GM21447 (cell line): ENCODE measurements around the gene TRIM17.

Experiments
- ATAC-seq: cut with Tn5 transposase; IDR thresholded peaks from one replicate; pipeline ENCODE4 v1.9.1; 2021; ENCODE audit not compliant: unreplicated experiment

Gene TRIM17

DNA sequence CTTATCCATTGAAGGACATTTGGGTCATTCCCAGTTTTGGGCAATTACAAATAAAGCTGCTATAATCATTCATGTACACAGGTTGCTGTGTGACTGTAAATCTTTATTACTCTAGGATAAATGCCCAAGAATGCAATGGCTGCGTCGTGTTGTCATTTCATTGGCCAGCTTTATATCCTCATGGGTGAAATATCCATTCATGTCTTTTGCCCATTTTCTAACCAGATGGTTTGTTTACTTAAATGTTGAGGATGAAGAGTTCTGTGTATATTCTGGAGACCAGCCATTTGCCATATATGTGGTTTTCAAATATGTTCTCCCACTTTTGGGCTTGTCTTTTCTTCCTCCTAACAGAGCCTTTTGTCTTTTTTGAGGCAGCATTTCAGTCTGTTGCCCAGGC, 35.3 kb downstream of the TRIM17 start:
- no peak for ATAC-seq

DNA sequence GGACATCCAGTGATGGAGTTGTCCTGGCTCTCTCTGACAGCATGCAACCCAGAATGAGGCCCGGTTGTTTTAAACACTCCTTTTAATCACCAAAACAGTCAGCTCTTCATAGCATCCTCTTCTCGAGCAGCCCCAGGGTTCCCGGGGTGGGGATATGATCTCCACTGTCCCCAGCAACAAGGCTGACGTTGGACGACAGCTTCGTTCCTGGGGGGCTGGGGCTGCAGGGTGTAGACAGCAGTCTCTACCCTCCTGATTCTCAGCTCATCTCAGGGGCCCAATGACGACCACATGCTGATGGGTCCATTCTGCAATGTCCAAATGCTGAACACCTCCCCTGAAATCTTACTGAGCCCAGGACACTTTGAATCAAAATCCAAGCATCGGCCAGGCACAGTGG, 37.0 kb downstream of the TRIM17 start:
- ATAC-seq: no peak

DNA sequence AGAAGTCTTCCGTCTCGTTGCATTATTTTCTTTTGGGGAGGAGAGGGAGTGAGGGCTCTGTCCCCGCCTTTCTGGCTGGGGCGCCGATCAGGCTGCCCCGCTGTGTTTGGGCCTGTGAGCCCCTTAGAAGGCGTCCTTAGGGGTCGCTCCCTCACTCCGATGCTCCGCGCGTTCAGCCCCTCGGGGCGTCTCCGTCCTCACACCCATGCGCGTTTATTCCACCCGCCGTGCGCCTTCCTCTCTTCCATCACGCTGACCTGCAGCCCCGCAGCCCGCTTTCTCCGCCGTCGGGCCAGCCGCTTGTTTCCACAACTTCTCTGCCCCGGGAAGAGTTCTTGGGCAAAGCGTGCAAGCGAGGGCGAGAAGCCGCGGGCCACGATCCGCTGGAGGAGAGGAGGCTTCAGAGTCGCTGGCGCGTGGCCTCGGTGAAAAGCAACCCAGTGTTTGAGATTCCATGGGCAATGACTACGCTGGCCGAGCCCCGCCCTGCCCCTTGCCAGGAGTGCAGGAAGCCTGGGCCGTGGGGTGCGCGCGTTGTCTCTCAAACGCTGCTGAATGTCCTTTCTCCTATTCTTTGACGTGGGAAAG, 37.7 kb downstream of the TRIM17 start:
- no peak for ATAC-seq

DNA sequence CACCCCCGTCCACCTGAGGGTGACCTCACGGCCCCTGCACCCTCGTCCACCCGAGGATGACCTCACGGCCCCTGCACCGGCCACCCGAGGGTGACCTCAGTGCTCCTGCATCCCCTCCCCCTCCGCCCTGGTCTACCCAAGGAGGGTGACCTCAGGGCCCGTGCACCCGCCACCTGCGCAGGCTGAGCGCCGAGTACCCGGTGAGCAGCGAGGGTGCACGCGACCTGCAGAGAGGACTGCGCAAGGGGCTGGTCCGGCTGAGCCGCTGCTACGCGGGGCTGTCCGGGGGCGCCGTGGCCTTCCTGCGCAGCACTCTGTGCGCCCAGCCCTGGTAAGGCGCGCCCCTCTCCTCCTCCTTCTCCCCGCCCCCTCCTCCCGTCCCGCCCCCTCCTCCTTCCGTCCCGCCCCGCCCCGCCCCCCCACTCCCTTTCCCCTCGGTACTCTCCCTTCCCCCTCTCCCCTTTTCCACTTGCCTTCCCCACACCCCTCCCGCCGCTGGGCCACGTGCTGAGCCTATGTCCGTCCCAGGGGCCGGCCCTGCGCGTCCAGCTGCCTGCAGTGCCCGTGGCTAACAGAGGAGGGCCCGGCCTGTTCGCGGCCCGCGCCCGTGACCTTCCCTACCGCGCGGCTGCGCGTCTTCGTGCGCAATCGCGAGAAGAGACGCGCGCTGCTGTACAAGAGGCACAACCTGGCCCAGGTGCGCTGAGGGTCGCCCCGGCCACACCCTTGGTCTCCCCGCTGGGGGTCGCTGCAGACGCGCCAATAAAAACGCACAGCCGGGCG, 38.4 kb downstream of the TRIM17 start:
- no peak for ATAC-seq

DNA sequence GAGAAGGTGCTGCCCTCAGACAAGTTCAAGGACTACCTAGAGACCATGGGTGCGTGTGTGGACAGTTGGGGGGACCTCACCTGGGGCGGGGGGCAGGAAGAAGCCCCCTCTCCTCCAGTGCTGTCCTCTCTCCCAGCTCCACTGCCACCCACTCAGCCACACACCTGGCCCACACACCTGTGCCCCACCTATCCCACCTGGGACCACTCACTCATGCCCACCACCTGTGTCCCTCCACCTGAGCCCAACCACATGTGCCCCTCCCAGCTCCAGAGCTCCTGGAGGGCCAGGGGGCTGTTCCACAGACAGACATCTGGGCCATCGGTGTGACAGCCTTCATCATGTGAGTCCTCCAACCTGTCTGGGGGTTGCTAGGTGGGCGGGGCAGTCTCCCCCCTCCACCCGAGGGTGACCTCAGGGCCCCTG, 39.0 kb downstream of the TRIM17 start:
- no peak for ATAC-seq

DNA sequence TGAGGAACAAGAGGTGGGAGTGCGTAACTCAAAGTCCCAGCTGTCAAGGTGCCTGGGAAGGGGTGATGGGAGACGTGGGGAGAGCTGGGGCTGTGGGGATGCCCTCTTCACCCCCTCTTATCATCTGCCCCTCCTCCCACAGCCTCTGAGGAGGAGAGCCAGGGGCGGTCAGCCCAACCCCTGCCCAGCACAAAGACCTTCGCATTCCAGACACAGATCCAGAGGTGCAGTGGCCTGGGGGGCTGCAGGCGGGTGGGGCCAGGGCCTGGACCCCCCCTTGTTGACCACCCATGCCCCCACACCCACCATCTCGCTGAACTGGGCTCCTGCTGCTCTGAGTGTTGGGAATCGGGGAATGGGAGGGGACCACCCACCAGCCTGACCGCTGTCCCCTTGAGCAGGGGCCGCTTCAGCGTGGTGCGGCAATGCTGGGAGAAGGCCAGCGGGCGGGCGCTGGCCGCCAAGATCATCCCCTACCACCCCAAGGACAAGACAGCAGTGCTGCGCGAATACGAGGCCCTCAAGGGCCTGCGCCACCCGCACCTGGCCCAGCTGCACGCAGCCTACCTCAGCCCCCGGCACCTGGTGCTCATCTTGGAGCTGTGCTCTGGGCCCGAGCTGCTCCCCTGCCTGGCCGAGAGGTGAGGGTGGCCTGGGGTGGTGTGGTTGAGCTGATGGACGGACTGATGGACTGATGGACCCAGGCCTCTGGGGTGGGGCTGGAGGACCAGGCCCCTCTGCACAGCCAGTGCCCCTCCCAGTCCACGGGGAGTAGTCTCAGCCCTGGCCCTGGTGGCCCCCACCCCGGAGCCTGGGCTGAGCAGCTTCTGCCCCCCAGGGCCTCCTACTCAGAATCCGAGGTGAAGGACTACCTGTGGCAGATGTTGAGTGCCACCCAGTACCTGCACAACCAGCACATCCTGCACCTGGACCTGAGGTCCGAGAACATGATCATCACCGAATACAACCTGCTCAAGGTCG, 39.7 kb downstream of the TRIM17 start:
- ATAC-seq: no peak

DNA sequence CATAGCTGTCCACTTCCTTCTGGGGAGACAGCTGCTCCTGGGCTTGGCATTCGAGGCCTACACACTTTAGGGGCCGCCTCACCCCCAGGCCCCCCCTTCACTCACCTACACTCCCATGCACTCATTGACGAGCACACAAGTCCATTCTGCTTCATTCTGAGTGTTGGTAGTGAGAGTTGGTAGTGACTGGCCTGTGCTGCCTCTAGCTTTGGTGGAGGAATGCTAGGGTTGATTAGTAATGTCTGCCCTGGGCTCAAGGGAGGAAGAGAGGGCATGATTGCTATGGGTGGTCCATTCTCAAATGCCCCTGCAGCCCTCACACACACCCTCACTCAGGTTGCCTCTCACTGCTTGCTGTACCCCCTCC, 40.4 kb downstream of the TRIM17 start:
- ATAC-seq: no peak

DNA sequence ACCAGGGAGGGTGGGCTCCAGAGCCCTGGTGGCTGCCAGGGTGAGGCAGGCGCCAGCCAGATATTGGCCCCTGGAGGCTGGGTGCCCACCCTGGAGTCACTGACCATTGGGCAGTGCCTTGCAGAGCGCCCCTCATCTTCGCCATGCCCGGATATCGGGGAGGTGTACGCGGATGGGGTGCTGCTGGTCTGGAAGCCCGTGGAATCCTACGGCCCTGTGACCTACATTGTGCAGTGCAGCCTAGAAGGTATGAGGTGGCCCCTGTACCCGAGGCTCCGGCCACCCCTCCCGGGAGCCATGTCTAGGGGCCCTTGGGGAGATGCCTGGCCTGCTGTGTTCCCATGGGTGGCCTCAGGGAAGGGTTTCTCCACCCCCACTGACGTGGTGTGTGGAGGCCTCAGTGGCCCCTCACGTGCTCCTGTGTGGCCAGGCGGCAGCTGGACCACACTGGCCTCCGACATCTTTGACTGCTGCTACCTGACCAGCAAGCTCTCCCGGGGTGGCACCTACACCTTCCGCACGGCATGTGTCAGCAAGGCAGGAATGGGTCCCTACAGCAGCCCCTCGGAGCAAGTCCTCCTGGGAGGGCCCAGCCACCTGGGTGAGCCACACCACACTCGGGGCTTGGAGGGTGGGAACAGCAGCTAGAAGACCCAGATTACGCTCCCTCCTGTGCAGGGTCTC, 40.9 kb downstream of the TRIM17 start:
- ATAC-seq: no peak

DNA sequence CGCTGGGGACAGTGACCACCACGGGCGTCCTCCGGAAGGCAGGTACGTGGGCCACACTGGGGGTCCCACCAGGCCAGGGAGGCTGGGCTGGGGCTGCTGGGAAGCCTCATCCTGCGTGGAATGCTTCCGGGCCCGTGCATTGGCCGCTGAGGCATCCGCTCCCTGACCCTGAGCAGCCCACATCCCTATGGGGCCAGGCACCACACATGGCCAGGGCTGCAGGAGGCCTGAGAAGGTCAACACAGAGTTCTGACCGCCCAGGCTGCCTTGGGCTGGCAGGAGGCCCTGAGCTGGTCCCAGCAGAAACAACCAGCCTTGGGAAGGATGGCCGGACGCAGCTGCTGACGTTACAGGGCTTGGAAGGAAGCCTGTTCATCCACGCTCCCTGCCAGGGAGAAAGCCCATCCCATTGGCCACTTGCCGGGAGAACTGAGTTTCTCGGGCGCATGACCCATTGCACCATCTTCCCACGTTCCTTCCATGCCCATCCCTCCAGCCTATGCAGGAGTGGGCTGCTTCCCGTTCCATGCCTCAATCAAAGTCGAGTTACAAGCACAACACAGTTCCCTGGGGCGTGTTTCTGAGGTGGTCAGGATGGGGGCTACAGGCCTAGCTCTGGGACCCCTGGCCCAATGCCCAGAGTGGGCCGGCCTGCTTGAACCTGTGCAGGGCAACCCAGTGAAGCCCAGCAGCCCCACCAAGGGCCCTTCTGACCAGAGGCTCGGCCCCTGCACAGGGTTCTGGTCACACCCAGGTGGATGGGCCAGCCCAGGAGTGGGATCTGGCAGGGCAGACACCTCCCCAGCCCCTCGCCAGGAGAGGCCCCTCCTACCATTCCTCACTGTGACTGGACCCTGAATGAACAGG, 41.7 kb downstream of the TRIM17 start:
- ATAC-seq: no peak

DNA sequence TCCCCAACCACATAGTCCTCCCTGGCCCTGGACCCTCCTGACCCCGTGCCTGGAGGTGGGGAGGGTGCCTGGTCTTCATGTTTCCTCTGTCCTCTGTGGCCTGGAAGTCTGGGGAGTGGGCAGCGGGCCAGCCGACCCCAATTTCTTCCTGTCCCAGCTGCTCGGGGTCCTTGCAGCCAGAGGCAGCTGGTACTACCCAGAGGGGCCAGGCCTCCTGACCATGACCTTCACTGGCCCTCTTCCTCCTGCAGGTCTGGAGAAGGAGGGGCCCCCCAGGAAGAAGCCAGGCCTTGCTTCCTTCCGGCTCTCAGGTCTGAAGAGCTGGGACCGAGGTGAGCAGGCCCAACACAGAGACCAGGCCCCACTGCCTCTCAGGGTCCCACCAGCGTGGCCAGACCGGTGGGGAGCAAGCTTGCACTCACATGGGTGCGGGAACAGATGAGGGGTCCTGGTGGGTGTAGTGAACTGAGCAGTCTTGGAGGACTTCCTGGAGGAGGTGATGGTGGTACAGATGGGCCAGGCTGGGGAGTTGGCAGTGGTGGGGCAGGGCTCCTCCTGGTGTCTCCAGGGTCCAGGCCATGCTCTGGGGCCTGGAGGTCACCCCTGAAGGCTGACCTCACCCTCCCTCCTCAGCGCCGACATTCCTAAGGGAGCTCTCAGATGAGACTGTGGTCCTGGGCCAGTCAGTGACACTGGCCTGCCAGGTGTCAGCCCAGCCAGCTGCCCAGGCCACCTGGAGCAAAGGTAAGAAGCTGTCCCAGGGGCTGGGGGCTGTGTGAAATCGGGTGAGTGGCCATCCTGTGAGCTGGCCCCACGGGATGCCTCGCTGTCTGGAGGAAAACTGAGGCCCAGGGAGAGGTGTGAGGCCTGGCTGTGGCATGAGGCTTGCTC, 42.7 kb downstream of the TRIM17 start:
- no peak for ATAC-seq

DNA sequence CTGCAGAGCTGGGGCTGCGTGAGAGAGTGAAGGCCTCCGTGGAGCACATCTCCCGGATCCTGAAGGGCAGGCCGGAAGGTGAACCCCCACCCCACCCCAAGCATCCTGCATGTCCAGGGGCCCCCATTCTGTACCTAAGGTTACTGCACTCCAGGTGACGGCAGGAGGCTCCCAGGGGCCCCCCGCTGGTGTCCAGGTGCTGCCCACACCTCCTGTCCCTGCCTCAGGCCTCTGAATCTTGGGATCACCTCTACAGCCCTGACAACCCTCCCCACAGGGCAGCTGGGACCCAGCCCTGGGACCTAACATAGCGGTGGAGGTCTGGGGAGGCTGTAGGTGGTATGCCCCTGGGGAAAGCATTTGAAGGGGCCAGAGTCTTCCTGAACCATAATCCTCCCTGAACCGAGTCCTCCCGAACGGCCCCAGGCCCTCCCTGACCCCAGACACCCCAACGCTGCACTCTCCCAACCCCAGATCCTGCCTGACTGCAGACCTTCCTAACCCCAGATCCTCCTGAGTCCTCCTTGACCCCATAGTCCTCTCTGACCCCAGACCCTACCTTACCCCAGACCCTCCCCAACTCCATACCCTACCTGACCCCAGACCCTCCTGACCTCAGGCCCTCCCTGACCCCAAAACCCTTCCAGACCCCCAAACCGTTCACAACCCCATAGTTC, 43.5 kb downstream of the TRIM17 start:
- no peak for ATAC-seq

DNA sequence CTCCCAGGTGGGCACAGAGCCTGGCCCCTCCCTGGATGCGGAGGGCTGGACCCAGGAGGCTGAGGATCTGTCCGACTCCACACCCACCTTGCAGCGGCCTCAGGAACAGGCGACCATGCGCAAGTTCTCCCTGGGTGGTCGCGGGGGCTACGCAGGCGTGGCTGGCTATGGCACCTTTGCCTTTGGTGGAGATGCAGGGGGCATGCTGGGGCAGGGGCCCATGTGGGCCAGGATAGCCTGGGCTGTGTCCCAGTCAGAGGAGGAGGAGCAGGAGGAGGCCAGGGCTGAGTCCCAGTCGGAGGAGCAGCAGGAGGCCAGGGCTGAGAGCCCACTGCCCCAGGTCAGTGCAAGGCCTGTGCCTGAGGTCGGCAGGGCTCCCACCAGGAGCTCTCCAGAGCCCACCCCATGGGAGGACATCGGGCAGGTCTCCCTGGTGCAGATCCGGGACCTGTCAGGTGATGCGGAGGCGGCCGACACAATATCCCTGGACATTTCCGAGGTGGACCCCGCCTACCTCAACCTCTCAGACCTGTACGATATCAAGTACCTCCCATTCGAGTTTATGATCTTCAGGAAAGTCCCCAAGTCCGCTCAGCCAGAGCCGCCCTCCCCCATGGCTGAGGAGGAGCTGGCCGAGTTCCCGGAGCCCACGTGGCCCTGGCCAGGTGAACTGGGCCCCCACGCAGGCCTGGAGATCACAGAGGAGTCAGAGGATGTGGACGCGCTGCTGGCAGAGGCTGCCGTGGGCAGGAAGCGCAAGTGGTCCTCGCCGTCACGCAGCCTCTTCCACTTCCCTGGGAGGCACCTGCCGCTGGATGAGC, 44.3 kb downstream of the TRIM17 start:
- ATAC-seq: no peak

DNA sequence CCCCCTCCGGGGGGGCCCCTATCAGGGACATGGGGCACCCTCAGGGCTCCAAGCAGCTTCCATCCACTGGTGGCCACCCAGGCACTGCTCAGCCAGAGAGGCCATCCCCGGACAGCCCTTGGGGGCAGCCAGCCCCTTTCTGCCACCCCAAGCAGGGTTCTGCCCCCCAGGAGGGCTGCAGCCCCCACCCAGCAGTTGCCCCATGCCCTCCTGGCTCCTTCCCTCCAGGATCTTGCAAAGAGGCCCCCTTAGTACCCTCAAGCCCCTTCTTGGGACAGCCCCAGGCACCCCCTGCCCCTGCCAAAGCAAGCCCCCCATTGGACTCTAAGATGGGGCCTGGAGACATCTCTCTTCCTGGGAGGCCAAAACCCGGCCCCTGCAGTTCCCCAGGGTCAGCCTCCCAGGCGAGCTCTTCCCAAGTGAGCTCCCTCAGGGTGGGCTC, 44.9 kb downstream of the TRIM17 start:
- ATAC-seq: no peak

DNA sequence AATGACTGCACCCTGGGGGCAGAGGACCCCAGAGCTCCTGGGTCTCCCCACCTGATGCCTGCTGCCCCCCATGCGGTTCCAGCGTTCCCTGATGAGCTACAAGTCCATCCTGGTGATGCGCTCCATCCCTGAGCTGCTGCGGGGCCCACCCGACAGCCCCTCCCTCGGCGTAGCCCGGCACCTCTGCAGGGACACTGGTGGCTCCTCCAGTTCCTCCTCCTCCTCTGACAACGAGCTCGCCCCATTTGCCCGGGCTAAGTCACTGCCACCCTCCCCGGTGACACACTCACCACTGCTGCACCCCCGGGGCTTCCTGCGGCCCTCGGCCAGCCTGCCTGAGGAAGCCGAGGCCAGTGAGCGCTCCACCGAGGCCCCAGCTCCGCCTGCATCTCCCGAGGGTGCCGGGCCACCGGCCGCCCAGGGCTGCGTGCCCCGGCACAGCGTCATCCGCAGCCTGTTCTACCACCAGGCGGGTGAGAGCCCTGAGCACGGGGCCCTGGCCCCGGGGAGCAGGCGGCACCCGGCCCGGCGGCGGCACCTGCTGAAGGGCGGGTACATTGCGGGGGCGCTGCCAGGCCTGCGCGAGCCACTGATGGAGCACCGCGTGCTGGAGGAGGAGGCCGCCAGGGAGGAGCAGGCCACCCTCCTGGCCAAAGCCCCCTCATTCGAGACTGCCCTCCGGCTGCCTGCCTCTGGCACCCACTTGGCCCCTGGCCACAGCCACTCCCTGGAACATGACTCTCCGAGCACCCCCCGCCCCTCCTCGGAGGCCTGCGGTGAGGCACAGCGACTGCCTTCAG, 45.5 kb downstream of the TRIM17 start:
- ATAC-seq: no peak

DNA sequence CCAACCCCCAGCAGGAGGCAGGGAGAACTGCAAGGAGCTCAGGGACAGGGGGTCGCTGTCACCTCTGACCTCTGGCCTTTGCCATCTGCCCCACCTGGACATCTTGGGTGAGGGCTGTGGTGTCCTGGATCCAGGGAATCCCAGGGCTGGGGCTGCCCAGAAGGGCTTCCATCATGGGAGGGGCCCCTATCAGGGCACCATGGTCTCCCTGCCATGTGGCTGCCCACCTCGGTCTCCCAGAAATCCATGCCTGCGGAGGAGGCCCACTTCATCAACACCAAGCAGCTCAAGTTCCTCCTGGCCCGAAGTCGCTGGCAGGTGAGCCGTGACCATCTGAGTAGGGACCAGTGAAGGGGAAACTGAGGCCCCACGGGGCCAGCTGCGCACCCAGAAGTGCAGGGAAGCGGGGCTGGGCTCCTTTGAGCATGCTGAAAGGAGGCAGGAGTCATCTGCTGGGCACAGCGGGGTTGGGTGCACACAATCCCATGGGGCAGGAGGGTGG, 46.2 kb downstream of the TRIM17 start:
- ATAC-seq: no peak

DNA sequence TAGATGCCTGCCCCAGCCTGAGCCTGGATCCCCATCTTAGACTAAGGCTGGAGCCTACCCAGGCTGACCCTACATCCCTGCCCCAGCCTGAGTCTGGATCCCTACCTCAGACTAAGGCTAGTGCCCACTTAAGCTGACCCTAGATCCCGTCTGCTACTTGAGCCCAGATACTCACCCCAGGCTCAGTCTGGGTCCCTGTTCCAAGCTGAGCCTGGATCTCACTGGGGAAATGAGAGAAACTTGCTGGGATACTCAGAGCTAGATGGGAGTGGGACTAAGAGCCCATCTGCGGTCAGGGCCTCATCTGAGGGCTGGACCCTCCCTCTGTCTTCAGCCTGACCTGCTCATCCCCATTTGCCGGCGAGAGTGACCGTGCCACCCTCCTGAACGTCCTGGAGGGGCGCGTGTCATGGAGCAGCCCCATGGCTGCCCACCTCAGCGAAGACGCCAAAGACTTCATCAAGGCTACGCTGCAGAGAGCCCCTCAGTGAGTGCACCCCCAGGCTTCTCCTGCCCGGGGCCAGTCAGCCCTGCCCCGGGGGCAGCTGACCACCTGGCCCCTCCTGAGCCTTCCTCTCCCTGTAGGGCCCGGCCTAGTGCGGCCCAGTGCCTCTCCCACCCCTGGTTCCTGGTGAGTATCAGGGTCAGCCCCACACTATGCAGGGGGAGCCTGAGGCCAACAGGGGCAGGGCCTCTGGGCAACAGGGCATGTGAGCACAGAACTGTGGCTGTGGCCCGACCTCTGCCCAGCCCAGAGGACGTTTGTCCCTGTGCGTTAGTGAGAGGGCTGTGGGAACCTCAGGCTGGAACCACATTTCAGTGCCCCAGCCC, 46.8 kb downstream of the TRIM17 start:
- no peak for ATAC-seq
